ENCODE data around the gene ZC3H7A. TPM values are rescaled to one million over a fixed set of nuclear protein-coding genes. Genes with fewer than 3 reads are reported as not detected.

Gene ZC3H7A
- total and polyA plus RNA-seq, 7 donors: 11.7 to 69.6 (median 30.7) TPM

DNA sequence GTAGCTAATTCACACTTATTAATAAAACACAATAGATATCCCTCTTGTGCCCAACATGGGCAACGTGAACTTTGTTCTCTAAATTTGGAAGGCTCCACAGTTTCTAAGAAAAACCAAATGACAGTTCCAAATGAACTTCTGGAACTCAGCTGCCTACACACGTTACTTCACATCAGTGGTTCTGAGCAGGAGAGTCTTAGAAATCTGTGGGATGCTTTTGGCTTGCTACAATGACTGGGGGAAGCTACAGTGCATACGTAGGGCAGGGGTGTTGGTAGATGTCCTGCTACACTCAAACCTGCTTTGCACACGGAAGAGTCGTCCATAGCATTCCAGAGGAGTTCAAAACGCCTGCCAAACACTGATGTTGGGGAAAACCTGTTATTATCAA is 62.4 kb downstream of the ZC3H7A start:
- 39 to 56% (median 47%) methylated on average over 6 of the region's 6 CpGs for WGBS, 3 donors
- DNase-seq: no peak
- H3K36me3 ChIP-seq (ENCODE audit: insufficient read depth in 1 of 2, low read depth in 1 of 2): peaks cover 8 to 83% of the 10 kb centered on the region in 2 donors
- no peaks in the 10 kb centered on the region for H3K9me3 ChIP-seq
- TF ChIP-seq, protein P1, sequence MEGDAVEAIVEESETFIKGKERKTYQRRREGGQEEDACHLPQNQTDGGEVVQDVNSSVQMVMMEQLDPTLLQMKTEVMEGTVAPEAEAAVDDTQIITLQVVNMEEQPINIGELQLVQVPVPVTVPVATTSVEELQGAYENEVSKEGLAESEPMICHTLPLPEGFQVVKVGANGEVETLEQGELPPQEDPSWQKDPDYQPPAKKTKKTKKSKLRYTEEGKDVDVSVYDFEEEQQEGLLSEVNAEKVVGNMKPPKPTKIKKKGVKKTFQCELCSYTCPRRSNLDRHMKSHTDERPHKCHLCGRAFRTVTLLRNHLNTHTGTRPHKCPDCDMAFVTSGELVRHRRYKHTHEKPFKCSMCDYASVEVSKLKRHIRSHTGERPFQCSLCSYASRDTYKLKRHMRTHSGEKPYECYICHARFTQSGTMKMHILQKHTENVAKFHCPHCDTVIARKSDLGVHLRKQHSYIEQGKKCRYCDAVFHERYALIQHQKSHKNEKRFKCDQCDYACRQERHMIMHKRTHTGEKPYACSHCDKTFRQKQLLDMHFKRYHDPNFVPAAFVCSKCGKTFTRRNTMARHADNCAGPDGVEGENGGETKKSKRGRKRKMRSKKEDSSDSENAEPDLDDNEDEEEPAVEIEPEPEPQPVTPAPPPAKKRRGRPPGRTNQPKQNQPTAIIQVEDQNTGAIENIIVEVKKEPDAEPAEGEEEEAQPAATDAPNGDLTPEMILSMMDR (IDR thresholded peaks at IDR 0.05): no peak
- H3K27me3 ChIP-seq (ENCODE audit: insufficient read depth in 3 of 3, low read length in 2 of 3): no peaks in the 10 kb centered on the region
- H3K4me1 ChIP-seq: peaks cover 56% of the 10 kb centered on the region
- ATAC-seq: peak; percentile 38 to 71 (median 52)
- H3K4me3 ChIP-seq: no peak overlapping the region
- peak overlapping the region; percentile 53 for H3K27ac ChIP-seq
- intact Hi-C loops (cut with DNase I): no loop called here

DNA sequence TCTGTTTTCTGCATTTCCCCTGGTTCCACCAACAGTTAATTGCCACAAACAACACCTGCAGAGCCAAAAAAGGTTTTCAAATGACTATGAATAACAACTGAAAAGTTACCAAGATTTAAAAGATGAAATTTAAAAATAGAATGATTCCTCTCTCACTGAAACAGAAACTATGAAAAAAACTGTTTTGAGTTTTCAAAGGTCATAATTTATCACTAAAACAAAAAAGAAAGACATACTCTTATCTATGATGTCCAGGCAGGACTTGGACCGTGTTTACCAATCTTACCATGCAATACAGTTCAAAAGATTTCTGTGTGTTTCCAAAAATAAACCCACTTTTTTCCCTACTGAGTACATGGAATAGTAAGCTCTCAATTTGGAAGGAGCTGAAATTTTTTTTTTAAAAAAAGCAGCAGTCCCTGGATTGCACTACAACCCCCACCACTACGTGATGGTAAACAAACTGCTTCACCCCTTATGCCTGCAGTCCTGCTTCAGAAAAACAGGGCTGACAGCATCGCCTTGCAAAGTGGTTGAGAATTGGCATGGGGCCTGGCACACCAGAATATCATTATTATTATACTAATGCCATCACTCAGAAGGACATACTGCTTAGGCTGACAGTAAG is 62.9 kb downstream of the ZC3H7A start:
- Histone ChIP-seq H3K9me3 (no peaks in the 10 kb centered on the region), H3K36me3 (ENCODE audit: insufficient read depth in 1 of 2, low read depth in 1 of 2) (peaks cover 9 to 88% of the 10 kb centered on the region in 2 donors), H3K4me1 (peaks cover 51% of the 10 kb centered on the region), H3K27me3 (ENCODE audit: insufficient read depth in 3 of 3, low read length in 2 of 3) (no peaks in the 10 kb centered on the region), H3K27ac (peak overlapping the region; percentile 53), H3K4me3 (no peak overlapping the region)
- 33 to 65% (median 34%) methylated on average over 3 of the region's 3 CpGs for WGBS, 3 donors
- TF ChIP-seq, protein P1 (IDR thresholded peaks at IDR 0.05): no peak
- intact Hi-C loops (cut with DNase I): no loop called here
- DNase-seq: no peak
- ATAC-seq: peak in 2 of 4 donors; percentile 16 to 17

DNA sequence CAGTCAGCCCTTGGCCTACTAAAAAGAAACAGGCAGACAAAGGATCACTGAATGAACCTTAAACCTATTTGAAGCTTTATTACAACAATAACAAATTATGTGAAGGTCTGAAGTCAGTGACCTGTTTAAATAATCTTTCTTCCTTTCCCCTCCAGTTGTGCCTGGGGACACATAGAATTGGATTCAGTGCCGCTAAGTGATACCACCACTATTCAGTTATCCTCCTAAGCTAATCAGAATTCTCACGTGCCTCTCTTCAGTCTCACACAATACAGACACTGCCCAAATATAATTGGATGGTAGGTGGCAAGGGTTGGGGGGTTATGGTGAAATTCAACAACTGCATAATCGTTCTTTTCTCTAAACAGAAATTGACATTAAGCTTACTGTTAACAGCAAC is 65.8 kb downstream of the ZC3H7A start:
- ATAC-seq (no peak), DNase-seq (no peak)
- TF ChIP-seq, protein P1 (IDR thresholded peaks at IDR 0.05): no peak
- intact Hi-C loops (cut with DNase I): no loop called here
- Histone ChIP-seq H3K9me3 (no peaks in the 10 kb centered on the region), H3K27me3 (ENCODE audit: insufficient read depth in 3 of 3, low read length in 2 of 3) (no peaks in the 10 kb centered on the region), H3K27ac (no peak overlapping the region), H3K4me1 (peaks cover 33% of the 10 kb centered on the region), H3K36me3 (ENCODE audit: insufficient read depth in 1 of 2, low read depth in 1 of 2) (peaks cover 15 to 97% of the 10 kb centered on the region in 2 donors), H3K4me3 (no peak overlapping the region)
- WGBS, 3 donors: 74 to 78% (median 76%) methylated on average over 3 of the region's 3 CpGs

DNA sequence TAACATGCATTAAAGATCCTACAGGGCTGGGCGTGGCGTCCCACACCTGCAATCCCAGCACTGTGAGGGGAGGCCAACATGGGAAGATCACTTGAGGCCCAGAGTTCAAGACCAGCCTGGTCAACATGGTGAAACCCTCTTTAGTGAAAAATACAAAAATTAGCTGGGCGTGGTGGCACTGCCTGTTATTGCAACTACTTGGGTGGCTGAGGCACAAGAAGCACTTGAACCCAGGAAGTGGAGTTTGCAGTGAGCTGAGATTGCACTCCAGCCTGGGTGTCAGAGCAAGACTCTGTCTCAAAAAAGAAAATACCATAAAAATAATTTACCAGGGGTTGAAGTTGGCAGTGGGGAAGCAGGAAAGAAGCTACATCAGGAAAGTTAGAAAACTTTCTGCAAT is 67.3 kb downstream of the ZC3H7A start:
- Histone ChIP-seq H3K27ac (no peak overlapping the region), H3K36me3 (ENCODE audit: insufficient read depth in 1 of 2, low read depth in 1 of 2) (peaks cover 13 to 99% of the 10 kb centered on the region in 2 donors), H3K4me3 (no peak overlapping the region), H3K9me3 (no peaks in the 10 kb centered on the region), H3K4me1 (peaks cover 19% of the 10 kb centered on the region), H3K27me3 (ENCODE audit: insufficient read depth in 3 of 3, low read length in 2 of 3) (no peaks in the 10 kb centered on the region)
- intact Hi-C loops (cut with DNase I): no loop called here
- DNase-seq: no peak
- TF ChIP-seq, protein P1 (IDR thresholded peaks at IDR 0.05): no peak
- no peak for ATAC-seq
- 96 to 100% (median 97%) methylated on average over 3 of the region's 3 CpGs for WGBS, 3 donors
